Measurements from ENCODE around the gene CELSR1.

DNA sequence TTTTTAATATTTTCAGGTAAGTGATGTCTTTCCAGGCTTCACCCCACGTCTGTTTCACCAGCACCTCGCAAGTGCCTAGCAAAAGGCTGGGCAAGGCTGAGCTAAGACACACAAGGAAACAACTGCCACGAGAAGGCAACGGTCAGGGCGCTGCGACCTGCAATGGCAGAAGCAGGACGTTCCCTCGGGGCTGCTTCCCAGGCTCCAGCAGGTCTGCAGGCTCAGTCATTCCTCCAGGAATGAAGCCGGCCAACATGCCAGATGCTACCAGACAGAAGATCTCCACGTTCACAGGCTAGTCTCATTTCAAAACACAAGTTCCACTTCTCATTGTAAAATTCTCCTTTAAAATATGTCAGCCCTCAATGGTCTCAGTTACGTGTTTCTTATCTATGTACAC, 45.5 kb downstream of the CELSR1 start:
- TF ChIP-seq, protein P1, sequence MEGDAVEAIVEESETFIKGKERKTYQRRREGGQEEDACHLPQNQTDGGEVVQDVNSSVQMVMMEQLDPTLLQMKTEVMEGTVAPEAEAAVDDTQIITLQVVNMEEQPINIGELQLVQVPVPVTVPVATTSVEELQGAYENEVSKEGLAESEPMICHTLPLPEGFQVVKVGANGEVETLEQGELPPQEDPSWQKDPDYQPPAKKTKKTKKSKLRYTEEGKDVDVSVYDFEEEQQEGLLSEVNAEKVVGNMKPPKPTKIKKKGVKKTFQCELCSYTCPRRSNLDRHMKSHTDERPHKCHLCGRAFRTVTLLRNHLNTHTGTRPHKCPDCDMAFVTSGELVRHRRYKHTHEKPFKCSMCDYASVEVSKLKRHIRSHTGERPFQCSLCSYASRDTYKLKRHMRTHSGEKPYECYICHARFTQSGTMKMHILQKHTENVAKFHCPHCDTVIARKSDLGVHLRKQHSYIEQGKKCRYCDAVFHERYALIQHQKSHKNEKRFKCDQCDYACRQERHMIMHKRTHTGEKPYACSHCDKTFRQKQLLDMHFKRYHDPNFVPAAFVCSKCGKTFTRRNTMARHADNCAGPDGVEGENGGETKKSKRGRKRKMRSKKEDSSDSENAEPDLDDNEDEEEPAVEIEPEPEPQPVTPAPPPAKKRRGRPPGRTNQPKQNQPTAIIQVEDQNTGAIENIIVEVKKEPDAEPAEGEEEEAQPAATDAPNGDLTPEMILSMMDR (IDR thresholded peaks at IDR 0.05), result no peak
- no peak for TF ChIP-seq POLR2A (IDR thresholded peaks at IDR 0.05)

Measured in lower leg skin (tissue), 3 donors.